ENCODE results near the gene IQCH. TPM values are rescaled to one million over a fixed set of nuclear protein-coding genes. Genes with fewer than 3 reads are reported as not detected.

Gene IQCH
- total RNA-seq, 1 experiment from 2014 or later = 2.4 TPM

DNA sequence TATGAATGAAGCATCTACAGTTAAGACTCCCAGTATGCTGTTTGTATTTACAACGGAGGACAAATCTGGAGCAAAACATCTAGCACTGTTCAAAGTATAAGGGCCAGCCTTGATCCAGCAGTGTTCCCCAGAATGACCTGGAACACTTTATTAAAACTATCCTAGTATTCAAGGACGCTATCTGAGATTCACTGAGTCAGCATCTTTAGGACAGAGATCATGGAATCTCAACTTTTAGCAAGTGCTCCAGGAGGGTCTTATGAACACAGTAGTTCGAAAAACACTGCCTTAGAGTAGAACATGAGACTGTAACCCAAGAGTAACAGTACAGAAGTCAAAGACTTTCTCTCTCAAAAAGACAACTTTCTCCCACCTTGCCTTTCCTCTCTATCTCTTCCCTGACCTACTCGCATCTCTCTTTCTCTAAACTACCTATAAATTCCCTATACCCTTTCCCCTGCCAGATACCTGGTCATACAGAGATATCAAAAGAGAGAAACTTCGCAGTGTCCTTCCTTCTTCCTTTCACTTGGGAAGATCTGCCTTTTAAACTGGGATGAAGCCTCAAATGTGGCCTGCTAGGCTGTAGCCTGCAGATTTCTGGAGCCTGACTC, 43.9 kb upstream of the IQCH start:
- Histone ChIP-seq H3K4me1 (no peaks in the 10 kb centered on the region), H3K27me3 (replicated peaks; ENCODE audit: control insufficient read depth, insufficient read depth, low read length) (no peaks in the 10 kb centered on the region), H3K36me3 (ENCODE audit: control insufficient read depth, insufficient read depth, low read length) (no peaks in the 10 kb centered on the region), H3K9me3 (no peaks in the 10 kb centered on the region), H3K4me3 (ENCODE audit: low read depth, low read length) (no peak overlapping the region)
- intact Hi-C loops (cut with micrococcal nuclease; ENCODE audit: unreplicated experiment) = no loop called here
- Mint-ChIP-seq H3K4me3 (ENCODE audit: unreplicated experiment) (no peak overlapping the region), H3K4me1 (ENCODE audit: low read depth, unreplicated experiment) (no peaks in the 10 kb centered on the region), H3K9me3 (ENCODE audit: unreplicated experiment) (no peaks in the 10 kb centered on the region), H3K27me3 (ENCODE audit: insufficient read depth, unreplicated experiment) (no peaks in the 10 kb centered on the region), H3K36me3 (ENCODE audit: insufficient read depth, unreplicated experiment) (peaks cover 17% of the 10 kb centered on the region), H3K27ac (ENCODE audit: unreplicated experiment) (peak overlapping the region; percentile 4)
- no peak for TF ChIP-seq CTCF (IDR thresholded peaks at IDR 0.05; ENCODE audit: insufficient read depth in 1 of 2, low read depth in 1 of 2, low read length in 1 of 2, severe bottlenecking in 1 of 2, unreplicated experiment in 1 of 2)
- ChIA-PET CTCF (no interaction called here), POLR2A (no interaction called here)
- no TSS peak for BruUV-seq (replicated peaks)
- no peak for DNase-seq

- no peaks in the 10 kb centered on the region for H3K4me1 Mint-ChIP-seq (ENCODE audit: low read depth, unreplicated experiment)
- no peaks in the 10 kb centered on the region for H3K9me3 ChIP-seq
- ChIA-PET CTCF (no interaction called here), POLR2A (no interaction called here)
- intact Hi-C loops (cut with micrococcal nuclease; ENCODE audit: unreplicated experiment) = no loop called here
- no peak overlapping the region for H3K4me3 ChIP-seq (ENCODE audit: low read depth, low read length)
- H3K4me1 ChIP-seq = no peaks in the 10 kb centered on the region
- H3K36me3 ChIP-seq (ENCODE audit: control insufficient read depth, insufficient read depth, low read length) = no peaks in the 10 kb centered on the region
- DNase-seq = no peak
- TF ChIP-seq CTCF (IDR thresholded peaks at IDR 0.05; ENCODE audit: insufficient read depth in 1 of 2, low read depth in 1 of 2, low read length in 1 of 2, severe bottlenecking in 1 of 2, unreplicated experiment in 1 of 2) = no peak
- H3K27me3 ChIP-seq (replicated peaks; ENCODE audit: control insufficient read depth, insufficient read depth, low read length) = no peaks in the 10 kb centered on the region
- no peaks in the 10 kb centered on the region for H3K27me3 Mint-ChIP-seq (ENCODE audit: insufficient read depth, unreplicated experiment)
- no peak overlapping the region for H3K4me3 Mint-ChIP-seq (ENCODE audit: unreplicated experiment)
- H3K9me3 Mint-ChIP-seq (ENCODE audit: unreplicated experiment) = no peaks in the 10 kb centered on the region
- no TSS peak for BruUV-seq (replicated peaks)
- H3K27ac Mint-ChIP-seq (ENCODE audit: unreplicated experiment) = no peak overlapping the region
- peaks cover 24% of the 10 kb centered on the region for H3K36me3 Mint-ChIP-seq (ENCODE audit: insufficient read depth, unreplicated experiment)
Observed at GRCh38 chr15:67212684-67213367, 41.8 kb upstream of the IQCH start.

DNA sequence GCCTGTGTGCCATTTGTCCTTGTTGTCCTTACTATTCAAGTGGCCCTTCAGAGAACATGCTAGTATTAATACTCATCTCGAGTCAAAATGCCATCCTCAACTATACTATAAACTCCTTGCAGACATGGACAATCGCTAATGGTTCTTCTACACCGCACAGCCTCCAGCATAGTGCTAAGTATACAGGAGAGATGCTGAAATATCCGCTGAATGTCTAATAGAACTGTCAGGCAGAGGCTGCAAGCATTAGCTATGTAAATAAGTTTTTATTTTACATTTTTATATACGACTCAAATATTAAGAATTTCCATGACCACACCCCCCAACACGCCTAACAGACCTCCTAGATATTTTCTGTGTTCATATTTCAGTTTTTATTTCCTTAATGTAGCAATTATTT, 39.5 kb upstream of the IQCH start:
- H3K4me3 ChIP-seq (ENCODE audit: low read depth, low read length) = no peak overlapping the region
- H3K9me3 ChIP-seq = no peaks in the 10 kb centered on the region
- ChIA-PET CTCF (no interaction called here), POLR2A (no interaction called here)
- Mint-ChIP-seq H3K4me3 (ENCODE audit: unreplicated experiment) (no peak overlapping the region), H3K9me3 (ENCODE audit: unreplicated experiment) (no peaks in the 10 kb centered on the region), H3K4me1 (ENCODE audit: low read depth, unreplicated experiment) (no peaks in the 10 kb centered on the region), H3K27ac (ENCODE audit: unreplicated experiment) (no peak overlapping the region), H3K27me3 (ENCODE audit: insufficient read depth, unreplicated experiment) (no peaks in the 10 kb centered on the region), H3K36me3 (ENCODE audit: insufficient read depth, unreplicated experiment) (peaks cover 20% of the 10 kb centered on the region)
- no peaks in the 10 kb centered on the region for H3K27me3 ChIP-seq (replicated peaks; ENCODE audit: control insufficient read depth, insufficient read depth, low read length)
- intact Hi-C loops (cut with micrococcal nuclease; ENCODE audit: unreplicated experiment) = no loop called here
- H3K36me3 ChIP-seq (ENCODE audit: control insufficient read depth, insufficient read depth, low read length) = no peaks in the 10 kb centered on the region
- H3K4me1 ChIP-seq = no peaks in the 10 kb centered on the region
- TF ChIP-seq CTCF (IDR thresholded peaks at IDR 0.05; ENCODE audit: insufficient read depth in 1 of 2, low read depth in 1 of 2, low read length in 1 of 2, severe bottlenecking in 1 of 2, unreplicated experiment in 1 of 2) = no peak
- no TSS peak for BruUV-seq (replicated peaks)
- no peak for DNase-seq
